SW480 (cell line): ENCODE measurements around the gene TTC21A.
"Not testable (repeated sequence)": the region's sequence is repeated elsewhere in the genome, so short reads cannot be mapped to it uniquely, and the experiment has no call there.

ENCODE experiments used
- DNase-seq: peaks from one replicate; pipeline ENCODE4 v3.0.0-alpha.2; 2016; ENCODE audit warnings: low spot score

Gene TTC21A

DNA sequence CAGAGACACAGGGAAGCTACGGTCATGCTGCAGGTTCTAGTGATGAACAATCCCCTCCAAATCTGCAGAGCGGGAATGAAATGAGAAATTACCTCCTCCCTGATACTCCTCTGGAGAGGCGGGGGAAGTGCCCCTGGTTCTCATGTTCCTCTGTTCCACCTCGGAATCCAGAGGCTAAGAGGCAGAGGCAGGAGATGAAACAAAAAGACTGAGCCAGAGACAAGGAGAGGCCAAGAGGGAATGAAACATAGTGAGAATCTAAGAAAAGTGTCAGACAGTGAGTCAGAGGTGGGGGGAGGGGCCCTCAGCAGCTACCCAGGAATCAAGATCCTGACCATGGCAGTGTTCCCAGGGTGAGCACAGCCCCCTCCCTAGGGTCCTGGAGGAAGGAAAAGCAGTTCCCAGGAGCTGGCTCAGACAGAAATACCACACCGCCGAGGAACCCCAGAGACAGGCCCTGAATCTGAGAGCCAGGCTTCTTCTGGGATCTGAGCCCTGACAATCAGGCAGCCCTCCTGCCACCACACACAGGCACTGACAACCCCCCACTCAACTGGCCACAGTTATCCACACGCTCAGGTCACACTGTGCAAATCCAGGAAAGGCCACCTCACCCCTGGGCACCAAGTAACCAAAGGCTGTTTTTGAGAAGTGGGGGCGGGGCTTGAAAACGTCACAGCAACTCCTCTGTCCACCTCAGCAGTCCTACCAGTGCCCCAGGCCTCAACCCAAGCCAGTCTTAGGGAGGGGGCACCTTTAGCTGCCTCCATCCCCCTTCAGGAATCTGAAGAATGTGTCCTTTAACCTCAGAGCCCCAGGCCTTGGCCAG, 43.5 kb downstream of the TTC21A start:
- DNase-seq, result peak; percentile 40

DNA sequence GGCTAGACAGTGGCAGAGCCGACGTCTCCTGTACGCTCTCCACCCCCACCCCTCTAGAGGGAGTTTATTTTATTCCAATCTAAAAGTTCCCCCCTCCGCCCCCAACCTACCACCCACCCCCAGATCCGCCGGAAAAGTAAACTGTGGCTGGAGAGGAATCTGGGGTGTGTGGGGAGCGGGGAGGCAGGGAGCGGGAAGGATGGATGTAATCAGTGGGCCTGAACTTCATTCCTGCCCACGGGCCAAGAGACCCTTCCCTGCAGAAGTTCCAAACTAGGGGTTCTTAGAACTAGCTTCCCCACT, 46.4 kb downstream of the TTC21A start:
- no peak for DNase-seq

DNA sequence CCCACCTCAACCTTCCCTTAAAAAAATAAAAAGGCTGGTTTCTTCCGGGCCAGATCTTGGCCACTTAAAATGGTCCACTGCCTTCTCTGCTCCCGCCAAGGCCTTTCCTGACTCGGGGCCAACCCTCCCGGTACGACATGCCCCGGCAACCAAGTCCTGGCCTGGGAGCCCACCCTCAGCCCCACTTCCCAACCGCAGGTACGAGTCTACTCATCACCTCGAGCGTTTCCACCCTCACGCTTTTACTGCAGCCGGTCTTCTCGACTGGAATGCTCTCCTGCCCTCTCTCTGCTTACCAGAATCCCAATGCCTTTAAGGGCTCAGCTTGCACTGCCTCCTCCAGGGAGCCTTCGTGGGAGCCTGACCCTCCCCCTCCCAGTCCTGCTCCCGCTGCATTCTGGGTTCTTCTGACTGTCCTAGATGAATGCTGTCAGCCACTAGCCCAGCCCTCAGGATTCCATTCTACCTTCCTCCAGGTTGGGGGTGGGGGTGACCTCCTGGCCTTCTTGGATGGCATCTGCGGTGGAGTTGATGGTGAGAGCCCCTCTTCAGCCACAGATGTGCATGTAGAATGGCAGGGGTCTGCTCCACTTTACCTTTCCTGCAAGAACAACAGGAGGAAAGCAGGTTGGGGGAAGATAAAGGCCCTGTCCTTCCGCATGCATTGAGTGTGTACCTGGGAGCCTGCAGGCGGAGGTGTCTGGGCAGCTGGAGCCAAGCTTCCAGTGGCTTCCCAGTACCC, 47.0 kb downstream of the TTC21A start:
- DNase-seq, result peak; percentile 23

DNA sequence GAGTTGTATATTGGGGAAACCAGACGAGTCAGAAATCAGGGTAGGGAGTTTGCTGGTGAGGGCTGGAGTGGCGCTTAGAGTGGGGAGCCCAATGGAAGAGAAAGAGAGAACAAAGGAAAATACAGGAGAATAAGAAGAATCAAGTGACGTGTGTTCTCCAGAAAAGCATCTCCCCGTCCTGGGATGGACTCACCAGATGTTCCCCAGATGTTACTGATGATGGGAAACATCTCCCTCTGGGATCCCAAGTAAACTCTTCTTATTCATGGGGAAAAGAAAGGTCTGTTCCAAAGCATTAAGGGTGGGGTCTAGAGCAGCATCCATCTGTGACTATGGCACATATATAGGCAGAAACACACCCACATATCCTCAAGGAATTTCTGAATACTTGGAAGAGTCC, 48.9 kb downstream of the TTC21A start:
- DNase-seq, result no peak

DNA sequence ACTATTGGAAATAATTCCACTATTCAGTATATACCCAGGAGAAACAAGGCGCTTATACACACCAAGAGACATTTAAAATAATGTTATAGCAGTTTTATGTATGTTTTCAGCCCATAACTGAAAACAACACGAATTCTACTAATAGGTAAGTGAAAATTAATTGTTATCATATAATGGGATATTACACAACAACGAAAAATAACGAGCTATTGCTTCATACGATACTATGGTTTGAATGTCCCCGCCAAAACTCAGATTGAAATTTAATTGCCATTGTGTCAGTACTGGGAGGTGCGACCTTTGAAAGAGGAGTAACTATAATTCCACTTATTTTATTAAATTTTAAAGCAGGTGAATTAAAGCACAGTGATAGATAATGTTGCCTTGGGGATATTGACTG, 49.9 kb downstream of the TTC21A start:
- no peak for DNase-seq

DNA sequence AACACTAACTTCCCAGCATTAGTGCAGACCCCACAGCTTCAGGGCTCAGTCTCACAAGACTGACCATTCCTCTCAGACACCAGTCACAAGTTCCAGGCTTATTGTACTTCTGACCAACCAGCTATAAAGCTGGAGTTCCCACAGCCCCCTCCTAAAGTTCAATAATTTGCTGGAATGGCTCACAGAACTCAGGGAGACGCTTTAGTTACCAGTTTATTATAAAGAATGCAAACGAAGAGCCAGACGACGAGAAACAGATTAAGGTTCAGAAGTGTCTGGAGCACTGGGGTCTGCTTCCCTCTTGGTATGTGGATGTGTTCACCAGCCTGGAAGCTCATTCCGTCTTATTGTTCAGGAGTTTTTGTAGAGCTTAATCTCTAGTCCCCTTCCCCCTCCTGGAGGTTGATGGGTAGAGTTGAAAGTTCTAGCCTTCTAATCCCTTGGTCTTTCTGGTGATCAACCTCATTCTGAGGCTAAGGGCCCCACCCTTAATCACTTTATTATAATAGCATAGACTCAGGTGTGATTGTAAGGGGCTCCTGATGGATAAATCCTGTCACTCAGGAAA, 50.8 kb downstream of the TTC21A start:
- no peak for DNase-seq

DNA sequence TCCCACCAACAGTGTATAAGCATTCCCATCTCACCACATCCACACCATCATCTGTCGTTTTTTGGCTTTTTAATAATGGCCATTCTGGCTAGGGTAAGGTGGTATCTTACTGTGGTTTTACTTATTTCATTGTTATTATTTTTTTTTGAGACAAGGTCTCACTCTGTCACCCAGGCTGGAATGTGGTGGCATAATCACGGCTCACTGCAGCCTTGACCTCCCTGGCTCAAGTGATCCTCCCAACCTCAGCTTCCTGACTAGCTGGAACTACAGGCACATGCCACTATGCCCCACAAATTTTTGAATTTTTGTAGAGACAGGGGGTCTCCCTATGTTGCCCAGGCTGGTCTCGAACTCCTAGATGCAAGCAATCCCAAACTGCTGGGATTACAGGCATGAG, 56.9 kb downstream of the TTC21A start:
- no peak for DNase-seq

DNA sequence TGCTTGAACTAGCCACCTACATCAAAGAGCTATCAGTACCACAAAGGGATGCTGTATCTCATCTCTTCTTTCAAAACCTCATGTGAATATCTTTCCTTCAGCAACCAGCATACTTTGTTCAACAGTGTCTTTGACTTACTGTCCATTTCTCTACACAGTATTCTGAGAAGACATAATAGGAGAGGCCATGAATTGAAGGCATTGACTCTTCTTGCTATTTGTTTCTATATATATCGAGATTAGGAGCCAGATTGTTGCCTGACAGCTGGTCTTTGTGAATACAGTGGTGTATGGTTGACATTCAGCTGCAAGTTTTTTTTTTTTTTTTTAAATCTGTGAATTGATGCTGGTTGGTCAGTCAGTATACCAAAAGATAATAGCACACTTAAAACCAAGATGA, 58.0 kb downstream of the TTC21A start:
- DNase-seq, result no peak

DNA sequence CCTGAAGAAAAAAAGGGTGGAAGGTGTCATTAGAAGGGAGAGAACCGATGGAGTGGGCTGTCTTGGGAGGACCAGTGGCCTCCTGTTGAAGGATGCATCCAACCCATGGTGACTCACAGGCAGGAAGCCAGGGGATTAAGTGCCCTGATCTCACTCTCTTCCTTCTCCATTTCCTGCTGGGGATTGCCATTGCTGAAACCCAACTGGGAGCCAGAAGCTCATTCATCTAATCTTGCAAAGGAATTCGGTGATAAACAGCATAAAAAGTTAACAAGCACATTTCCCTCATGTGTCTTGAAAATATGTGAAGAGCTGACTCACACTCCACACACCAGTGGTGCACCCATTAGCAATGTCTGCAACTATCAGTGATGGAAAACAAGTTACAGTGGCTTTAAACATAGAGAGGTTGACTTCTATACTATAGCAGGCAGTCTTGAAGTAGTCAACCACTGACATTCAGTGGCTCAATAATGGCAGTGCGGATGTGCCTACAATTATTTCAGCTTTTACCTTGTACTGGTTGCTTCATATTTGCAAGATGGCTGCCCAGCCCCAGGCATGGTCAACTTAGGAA, 58.7 kb downstream of the TTC21A start:
- DNase-seq, result peak; percentile 62

DNA sequence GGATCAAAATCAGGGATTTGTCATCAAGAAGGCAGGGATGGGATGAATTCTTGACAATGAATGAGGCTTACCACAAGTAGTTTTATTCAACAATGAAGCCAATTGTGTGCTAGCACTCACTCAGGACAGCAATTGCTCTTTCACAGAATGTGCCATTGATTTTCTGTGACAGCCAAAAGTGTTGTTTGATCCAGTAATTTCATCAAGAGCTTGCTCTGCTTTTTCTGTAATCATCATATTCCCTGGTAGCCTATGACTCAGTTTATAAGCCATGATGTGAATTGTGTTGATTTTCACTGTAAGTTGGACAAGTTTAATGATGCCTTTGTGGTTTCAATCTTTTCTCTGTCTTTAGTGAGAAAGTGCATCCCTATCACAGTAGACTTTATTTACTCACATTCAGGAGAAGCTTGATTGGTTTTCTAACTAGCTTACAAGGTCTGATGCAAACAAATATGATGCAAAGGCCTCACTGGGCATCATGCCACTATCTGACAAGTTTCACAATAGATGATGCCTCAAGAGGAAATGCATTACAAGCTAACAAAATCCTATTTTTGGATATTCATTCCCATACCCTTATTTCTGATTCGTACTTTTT, 59.6 kb downstream of the TTC21A start:
- DNase-seq, result no peak

DNA sequence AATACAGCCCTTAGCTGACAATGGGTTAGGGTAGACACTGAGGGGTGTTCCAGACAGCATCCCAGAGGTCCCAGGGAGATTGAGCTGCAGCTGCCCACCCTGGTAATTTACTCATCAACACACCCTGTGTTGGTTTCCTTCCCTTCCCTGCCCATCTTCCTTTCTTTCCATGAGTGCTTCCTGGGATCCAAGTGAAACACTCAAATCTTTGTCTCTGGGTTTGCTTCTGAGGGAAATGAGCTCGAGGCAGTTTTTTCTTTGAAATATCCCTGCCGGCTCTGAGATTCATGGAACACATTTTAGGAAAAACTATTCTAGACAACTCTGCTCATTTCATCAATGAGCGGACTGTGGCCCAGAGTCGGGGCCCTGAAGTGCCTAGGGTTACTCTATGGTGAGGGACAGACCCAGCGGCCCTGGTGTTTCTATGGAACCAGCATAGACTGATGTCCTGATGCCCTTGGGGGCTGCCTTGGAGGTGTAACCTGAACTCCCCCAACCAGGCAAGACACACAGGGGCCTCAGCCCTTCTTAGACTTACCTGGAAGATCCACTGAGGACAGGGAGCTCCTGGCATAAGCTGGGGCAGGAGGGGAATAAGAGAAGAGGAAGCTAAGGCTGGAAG, 60.8 kb downstream of the TTC21A start:
- DNase-seq, result no peak

DNA sequence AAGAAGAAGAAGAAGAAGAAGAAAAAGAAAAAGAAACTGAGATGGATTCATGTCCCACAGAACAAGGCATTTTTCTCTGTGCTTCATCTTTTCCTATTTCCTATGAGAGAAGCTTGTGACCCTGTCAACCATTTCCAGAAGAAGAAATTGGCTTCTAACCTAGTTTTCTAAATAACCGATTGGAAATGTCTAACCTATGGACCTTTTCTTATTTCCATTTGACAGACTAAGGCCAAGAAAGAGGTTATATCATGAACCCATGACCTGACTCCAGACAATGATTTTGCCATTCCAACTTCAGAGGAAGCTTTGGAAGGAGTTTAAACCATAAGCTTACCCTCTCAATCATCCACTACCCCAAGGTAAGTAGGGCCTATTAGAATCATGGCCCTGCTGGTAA, 62.2 kb downstream of the TTC21A start:
- DNase-seq, result no peak

DNA sequence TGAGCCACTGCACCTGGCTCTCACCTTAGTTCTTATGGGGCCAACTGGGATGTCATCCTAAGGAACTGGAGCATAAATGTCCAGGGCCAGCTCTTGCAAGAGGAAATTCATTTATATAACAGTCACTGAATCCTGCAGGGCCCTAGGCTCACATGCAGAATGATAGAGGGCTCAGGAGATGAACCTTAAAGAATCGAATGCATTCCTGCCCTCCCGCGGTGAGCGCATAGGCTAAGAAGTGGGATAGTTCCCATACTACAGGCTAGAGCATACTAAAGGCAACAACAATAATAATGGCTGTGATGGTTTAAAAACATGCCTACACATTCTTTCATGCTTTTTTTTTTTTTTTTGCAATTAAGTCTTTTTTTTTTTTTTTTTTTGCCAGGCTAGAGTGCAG, 63.0 kb downstream of the TTC21A start:
- DNase-seq, result no peak

DNA sequence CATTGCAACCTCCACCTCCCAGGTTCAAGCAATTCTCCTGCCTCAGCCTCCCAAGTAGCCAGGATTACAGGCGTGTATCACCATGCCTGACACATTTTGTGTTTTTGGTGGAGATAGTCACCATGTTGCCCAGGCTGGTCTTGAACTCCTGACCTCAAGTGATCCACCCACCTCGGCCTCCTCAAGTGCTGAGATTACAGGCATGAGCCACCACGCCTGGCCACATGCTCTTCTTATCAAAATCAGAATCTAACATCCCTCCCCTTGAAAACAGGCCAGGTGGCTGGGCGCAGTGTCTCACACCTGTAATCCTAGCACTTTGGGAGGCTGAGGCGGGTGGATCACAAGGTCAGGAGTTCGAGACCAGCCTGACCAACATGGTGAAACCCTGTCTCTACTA, 63.4 kb downstream of the TTC21A start:
- DNase-seq, result not testable (repeated sequence)

DNA sequence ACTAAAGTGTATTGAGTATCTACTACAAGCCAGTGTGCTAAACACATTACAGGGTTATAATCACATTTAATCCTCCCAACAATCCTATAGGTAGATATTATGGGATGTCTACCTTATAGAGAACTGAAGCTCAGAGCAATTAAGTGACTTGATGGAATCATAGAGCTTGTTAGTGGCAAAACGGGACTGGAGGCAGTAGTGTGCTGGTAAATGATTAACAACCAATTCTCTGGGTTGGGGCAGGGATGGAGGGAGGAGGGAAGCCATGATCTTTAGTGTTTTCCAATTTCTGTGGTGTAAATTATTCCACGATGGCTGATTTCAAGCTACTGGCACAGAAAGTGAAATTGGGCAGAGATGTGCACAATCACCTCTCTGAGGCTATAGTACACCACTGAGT, 64.4 kb downstream of the TTC21A start:
- DNase-seq, result no peak

DNA sequence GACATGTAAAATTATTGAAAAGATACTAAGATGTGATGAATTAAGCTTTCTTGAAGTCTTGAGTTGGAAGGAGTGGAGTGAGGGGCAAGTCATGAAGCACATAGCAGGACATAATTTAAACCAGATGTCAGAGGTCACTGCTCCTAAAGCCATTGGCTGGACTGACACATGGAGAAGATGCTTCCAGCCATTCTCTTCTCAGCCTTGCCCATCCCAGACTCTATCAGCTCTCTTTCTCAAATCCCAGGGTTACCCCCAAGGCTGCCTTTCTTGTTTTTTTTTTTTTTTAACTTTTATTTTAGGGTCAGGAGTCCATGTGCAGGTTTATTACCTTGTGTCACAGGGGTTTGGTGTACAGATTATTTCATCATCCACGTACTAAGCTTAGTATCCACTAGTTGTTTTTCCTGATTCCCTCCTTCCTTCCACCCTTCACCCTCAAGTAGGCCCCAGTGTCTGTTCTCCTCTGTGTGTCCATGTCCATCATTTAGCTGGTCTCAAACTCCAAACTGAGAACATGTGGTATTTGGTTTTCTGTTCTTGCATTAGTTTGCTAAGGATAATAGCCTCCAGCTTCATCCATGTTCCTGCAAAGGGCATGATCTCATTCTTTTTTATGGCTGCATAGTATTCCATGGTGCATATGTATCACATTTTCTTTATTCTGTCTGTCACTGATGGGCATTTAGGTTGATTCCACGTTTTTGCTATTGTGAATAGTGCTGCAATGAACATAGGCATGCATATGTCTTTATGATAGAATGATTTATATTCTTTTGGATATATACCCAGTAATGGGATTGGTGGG, 66.0 kb downstream of the TTC21A start:
- DNase-seq, result no peak

DNA sequence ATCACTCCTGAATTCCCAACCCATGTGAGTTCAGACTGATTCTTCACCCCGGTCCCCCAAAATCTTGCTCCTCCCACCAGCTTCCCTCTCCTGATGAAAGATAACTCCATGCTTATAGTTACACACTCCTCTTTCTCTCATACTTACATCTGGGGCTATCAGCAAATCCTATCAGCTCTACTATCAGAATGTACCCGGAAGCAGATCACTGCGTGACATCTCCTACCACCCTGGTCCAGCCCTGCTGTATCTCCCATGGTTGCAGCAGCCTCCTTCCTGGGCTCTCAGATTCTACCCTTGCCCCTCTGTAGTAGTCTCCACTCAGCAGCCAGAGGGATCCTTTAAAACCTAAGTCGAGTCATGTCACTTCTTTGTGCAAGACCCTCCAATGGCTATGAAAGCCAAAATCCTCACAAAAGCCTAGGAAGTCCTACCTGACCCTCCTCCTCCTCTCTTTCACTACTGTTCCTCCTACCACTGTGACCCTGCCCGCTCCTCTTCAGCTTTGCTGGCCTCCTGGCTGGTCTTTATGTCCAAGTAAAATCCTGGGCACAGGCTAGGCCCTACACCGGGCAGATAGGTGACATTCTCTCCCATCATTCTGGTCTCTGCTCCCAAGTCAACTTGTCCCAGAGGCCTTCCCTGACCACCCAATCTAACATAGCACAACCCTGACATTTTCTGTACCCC, 68.7 kb downstream of the TTC21A start:
- DNase-seq, result no peak

DNA sequence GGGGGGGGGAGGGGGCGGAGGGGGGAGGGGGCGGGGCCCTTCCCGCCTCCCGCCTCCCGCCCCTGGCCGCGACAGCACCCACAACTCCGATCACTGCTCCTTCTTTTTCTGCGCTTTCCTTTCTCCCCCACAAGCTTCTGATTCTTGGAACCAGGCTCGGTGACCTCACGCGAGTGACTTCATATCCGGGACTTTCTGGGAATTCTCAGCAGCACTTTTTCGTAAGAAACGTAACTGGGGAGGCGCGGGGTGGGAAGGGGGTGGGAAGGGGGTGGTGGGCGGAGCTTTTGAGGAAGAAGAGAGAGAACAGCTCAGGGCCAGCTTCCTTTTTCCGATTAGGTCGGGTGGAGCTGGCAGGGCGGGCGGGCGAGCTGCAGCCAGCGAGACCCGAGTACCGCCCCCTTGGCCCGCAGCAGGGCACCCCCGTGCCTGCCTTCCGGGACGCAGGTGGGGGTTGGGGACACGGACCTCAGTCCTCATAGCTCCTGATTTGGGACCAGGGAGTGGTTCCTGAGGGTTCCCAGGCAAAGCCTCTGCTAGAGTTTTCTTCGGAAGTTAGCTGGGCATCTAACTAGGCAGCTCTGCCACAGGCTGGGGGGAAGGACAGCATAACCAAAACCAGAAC, 70.3 kb downstream of the TTC21A start:
- peak; percentile 72 for DNase-seq

DNA sequence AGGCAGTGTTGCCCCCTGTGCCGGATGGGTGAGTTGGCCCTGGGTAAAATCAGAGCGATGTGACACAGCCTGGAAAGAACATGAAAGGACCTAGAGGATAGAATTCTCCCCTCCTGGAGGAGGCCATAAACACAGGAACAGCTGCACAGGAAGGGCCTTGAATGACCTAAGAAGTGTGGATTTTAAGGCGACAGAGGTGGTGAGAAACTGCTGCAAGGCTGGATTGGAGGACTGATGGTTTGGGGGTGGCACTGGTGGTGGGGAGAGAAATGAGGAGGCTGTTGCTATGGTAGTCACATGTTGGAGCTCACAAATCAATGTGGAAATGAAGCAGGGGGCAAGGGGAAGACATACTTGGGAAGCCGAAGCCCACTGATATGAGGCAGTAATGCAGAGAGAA, 71.1 kb downstream of the TTC21A start:
- DNase-seq, result no peak

DNA sequence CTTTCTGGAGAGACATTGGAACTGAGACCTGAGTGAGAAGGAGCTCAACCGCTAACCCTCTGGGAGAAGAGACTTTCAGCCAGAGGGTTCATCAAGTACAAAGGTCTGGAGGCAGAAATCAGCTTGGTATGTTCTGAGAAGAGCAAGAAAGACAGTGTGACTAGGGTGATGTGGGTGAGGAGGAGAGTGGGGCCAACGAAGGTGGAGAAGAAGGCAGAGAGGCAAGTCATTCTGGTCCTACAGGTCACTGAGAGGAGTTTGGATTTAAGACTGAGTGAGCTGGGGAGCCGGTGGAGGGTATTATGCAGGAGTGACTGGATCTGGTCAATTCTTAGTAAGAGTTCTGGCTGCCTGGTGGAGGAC, 72.7 kb downstream of the TTC21A start:
- no peak for DNase-seq
